ENCODE data around the gene C9orf40.

C9orf40 gene

DNA sequence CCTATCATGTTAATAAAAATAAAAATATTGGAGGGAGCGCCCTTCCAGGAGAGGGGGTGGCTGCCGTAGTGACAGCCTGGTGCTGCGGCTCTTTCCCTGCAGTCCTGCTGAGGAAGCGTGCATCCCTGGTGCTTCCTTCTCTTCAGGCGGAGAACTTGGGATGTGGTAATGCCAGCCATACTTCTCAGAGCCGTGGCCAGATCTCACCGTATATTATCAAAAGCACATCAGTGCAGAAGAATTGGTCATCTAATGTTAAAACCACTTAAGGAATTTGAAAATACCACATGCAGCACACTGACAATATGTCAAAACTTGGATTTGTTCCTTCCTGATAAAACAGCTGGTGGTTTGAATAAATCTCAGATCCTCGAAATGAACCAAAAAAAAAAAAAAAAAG lies 17.7 kb downstream of the C9orf40 start:
- no peak for DNase-seq

DNA sequence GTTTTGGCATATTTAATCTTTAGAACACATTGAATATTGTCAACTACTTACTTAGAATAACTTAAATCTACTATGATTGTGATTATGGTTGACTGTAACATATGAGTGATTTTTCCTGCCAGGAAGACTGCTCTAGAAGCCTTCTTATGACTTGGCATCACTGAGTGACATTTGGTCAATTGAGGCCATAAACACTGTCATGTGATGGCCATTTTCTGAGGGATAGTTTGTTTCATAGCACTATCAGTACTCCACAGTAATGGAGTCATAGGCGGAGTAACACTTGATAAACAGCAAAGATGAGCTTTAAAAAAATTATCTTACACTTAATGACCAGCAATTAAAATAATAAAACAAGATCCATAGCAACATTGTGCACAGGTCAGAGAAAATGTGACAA lies 31.0 kb downstream of the C9orf40 start:
- no peak for DNase-seq

DNA sequence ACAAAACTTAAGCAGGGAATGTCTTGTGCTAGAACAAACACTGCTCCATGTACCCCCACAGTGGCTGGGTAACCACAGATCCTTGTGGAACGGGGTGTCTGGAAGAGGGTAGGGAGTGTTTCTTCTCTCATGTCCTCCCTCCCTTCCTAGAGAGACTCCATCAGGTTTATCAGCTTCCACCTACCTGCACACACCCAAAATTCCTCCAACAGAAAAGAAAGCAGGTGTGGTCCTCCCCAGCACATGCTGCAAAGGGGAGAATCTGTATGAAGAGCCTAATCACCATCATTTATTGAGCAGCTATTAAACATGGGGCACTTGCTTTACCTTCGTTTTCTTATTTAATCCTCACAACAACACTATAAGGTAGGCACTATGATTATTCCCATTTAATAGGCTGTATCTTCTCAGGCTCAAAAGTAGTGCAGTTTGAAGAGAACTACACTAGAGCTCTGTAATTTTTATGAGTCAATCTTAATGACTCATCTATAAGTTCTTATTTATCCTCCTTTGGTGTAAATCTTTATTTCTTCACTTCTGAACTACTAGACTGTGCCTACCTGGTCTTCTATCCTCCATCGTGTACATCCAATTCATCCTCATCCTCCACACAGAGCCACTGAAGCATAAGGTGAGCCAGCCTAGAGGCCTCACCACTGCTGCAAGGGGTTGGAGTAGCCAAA lies 31.6 kb downstream of the C9orf40 start:
- DNase-seq: no peak

DNA sequence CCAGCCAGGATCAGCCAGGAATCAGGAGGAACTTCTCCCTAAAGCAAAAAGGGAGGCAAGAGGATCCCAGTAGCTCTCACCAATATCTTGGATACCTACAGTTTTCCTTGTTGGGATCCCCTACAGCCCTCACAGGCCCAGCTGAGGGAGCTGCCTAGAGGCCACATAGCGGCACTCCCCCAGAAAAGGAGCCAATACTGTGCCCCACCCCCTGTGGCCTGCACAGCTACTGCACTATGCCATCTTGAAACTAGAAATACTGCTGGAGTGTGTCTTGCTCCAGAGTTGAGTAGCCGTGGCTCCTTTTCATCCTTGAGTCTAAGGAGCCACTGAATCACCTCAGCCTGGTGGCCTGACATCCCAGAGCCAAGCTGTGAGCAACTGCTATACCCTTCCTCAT lies 42.7 kb downstream of the C9orf40 start:
- DNase-seq: no peak

DNA sequence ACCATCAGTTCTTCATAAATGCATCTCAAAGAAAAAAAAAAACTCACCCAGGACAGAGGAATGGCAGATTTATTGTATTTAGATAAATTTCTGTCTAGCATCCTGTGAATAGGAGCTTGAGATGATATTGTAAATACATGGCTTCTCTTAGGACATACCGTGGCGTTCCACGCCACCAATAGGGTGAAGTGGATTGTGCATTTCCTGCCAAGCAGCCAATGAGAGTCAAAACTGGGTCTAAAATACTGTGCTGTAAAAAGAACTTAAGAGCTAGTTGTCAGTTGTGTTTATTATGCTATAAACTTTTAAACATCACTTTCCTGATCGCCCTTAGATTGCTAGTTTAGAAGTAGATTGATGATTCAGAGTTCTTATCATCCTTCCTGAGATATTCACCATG lies 44.0 kb downstream of the C9orf40 start:
- no peak for DNase-seq

DNA sequence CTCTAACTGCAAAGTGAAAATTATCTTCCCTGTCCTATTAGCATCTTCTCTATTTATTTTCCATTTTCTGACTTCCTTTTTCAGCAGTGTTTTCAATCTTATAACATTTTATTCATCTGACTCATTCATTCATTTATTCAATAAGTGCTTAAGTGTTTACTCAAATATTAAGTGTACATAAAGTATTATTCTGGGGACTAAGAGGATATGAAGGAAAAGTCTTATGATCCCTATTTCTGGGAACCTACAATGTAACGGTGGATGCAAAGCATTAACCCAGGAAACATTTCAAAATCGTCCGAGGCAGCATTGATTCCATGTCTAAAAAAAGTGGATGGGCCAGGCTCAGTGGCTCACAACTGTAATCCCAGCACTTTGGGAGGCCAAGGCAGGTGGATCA lies 45.6 kb downstream of the C9orf40 start:
- DNase-seq: no peak

DNA sequence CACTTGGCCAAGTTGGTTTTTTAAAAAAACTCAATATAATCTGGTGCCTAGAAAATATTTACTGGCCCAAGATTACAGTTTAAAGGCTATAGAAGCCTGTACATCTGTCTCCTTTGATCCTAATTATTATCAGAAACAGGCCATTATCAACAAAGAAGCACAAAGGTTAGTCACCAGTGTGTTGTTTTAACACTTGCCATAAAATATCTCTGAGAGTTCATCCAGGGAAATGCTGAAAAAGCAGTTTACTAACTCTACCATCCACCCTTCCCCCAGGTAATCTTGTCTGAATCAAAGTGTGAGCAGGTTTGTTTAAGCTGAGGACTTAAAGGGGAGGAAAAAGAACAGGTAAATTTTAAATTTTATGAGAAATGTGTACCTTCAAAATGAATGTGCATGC lies 51.7 kb downstream of the C9orf40 start:
- no peak for DNase-seq
